GM12878 (cell line): Measurements from ENCODE around the gene TRIM16.
"Not testable (repeated sequence)": the region's sequence is repeated elsewhere in the genome, so short reads cannot be mapped to it uniquely, and the experiment has no call there.

Experiments used
- NFIC ChIP-seq: IDR thresholded peaks from 2 replicates; pipeline ENCODE4 v1.6.1; 2012; ENCODE audit warnings: low read depth, mild to moderate bottlenecking, inconsistent platforms, low read length, moderate library complexity
- NR2C2 ChIP-seq: IDR thresholded peaks from 2 replicates; pipeline ENCODE4 v1.6.1; 2011; ENCODE audit warnings: borderline replicate concordance, low read depth; ENCODE audit not compliant: control insufficient read depth, insufficient read length

DNA sequence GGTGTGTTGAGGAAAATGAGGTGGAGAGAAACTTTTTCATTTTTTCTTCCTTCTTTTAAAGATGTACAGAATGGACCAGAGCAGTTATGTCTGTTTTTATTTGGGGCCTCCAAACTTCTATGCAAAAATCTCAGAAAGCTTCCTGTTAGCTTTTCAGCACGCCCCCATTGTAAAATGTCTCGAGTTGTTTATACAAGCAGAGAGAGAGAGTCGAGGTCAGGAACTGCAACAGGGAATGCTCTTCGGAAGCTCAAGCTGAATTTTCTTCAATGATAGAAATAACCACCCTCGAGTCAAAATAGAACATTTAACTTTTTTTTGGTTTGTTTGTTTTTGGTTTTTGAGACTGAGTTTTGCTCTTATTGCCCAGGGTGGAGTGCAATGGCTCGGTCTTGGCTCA, 68.3 kb downstream of the TRIM16 start:
- not testable (repeated sequence) for TF ChIP-seq NR2C2, NFIC
